Neural cell (in vitro differentiated cells): ENCODE results near the gene LHFPL4.

ENCODE experiments used
- EP300 ChIP-seq: fragments of 450-650 bp; conservative IDR thresholded peaks from 2 replicates; pipeline ENCODE4 v1.6.1; 2014; ENCODE audit warnings: antibody characterized with exemption, mild to moderate bottlenecking, moderate library complexity; ENCODE audit not compliant: poor library complexity, severe bottlenecking
- EZH2 ChIP-seq: fragments of 200-600, 300-800 bp; shearing (Covaris generic), sonication (generic); IDR thresholded peaks from 2 replicates; pipeline ENCODE4 v1.6.1; 2014; ENCODE audit warnings: antibody characterized with exemption, low read length, borderline replicate concordance, mild to moderate bottlenecking; ENCODE audit not compliant: insufficient read depth, poor library complexity, severe bottlenecking
- MXI1 ChIP-seq: fragments of 450-650 bp; conservative IDR thresholded peaks from 2 replicates; pipeline ENCODE4 v1.6.1; 2014; ENCODE audit warnings: antibody characterized with exemption, mild to moderate bottlenecking; ENCODE audit not compliant: poor library complexity, severe bottlenecking
- POLR2AphosphoS5 ChIP-seq: IDR thresholded peaks from 2 replicates; pipeline ENCODE4 v1.6.1; 2012
- RAD21 ChIP-seq: fragments of 450-650 bp; conservative IDR thresholded peaks from 2 replicates; pipeline ENCODE4 v1.6.1; 2014; ENCODE audit warnings: antibody characterized with exemption, mild to moderate bottlenecking, moderate library complexity
- SMC3 ChIP-seq: fragments of 450-650 bp; conservative IDR thresholded peaks from 2 replicates; pipeline ENCODE4 v1.6.1; 2014; ENCODE audit warnings: antibody characterized with exemption, mild to moderate bottlenecking, moderate library complexity; ENCODE audit not compliant: poor library complexity
- TAF1 ChIP-seq: IDR thresholded peaks from 2 replicates; pipeline ENCODE4 v1.6.1; 2012; ENCODE audit warnings: low read depth
- TF ChIP-seq, protein P1 (sequence below): fragments of 450-650 bp; IDR thresholded peaks from 2 replicates; pipeline ENCODE4 v1.5.1; 2014; ENCODE audit warnings: antibody characterized with exemption, mild to moderate bottlenecking, moderate library complexity; ENCODE audit not compliant: poor library complexity, severe bottlenecking
- TF ChIP-seq, protein P2 (sequence below): IDR thresholded peaks from 2 replicates; pipeline ENCODE4 v1.6.1; 2012; ENCODE audit warnings: borderline replicate concordance

DNA sequence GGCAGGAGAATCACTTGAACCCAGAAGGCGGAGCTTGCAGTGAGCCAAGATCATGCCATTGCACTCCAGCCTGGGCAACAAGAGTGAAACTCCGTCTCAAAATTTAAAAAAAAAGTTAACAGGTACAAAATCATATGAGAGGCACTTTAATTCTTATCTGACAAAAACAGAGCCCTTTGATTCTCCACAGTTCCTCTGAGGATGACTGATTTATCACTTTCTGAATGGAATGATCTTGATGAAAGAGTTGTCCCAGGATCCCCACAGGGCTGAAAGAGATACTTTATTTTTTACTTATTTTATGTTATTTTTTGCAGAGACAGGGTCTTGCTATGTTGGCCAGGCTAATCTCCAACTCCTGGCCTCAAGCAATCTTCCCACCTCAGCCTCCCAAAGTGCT lies 4.0 kb downstream of the LHFPL4 start:
- TF ChIP-seq, protein P1, sequence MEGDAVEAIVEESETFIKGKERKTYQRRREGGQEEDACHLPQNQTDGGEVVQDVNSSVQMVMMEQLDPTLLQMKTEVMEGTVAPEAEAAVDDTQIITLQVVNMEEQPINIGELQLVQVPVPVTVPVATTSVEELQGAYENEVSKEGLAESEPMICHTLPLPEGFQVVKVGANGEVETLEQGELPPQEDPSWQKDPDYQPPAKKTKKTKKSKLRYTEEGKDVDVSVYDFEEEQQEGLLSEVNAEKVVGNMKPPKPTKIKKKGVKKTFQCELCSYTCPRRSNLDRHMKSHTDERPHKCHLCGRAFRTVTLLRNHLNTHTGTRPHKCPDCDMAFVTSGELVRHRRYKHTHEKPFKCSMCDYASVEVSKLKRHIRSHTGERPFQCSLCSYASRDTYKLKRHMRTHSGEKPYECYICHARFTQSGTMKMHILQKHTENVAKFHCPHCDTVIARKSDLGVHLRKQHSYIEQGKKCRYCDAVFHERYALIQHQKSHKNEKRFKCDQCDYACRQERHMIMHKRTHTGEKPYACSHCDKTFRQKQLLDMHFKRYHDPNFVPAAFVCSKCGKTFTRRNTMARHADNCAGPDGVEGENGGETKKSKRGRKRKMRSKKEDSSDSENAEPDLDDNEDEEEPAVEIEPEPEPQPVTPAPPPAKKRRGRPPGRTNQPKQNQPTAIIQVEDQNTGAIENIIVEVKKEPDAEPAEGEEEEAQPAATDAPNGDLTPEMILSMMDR = no peak
- TF ChIP-seq TAF1 = no peak
- TF ChIP-seq, protein P2, sequence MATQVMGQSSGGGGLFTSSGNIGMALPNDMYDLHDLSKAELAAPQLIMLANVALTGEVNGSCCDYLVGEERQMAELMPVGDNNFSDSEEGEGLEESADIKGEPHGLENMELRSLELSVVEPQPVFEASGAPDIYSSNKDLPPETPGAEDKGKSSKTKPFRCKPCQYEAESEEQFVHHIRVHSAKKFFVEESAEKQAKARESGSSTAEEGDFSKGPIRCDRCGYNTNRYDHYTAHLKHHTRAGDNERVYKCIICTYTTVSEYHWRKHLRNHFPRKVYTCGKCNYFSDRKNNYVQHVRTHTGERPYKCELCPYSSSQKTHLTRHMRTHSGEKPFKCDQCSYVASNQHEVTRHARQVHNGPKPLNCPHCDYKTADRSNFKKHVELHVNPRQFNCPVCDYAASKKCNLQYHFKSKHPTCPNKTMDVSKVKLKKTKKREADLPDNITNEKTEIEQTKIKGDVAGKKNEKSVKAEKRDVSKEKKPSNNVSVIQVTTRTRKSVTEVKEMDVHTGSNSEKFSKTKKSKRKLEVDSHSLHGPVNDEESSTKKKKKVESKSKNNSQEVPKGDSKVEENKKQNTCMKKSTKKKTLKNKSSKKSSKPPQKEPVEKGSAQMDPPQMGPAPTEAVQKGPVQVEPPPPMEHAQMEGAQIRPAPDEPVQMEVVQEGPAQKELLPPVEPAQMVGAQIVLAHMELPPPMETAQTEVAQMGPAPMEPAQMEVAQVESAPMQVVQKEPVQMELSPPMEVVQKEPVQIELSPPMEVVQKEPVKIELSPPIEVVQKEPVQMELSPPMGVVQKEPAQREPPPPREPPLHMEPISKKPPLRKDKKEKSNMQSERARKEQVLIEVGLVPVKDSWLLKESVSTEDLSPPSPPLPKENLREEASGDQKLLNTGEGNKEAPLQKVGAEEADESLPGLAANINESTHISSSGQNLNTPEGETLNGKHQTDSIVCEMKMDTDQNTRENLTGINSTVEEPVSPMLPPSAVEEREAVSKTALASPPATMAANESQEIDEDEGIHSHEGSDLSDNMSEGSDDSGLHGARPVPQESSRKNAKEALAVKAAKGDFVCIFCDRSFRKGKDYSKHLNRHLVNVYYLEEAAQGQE = no peak
- no peak for TF ChIP-seq MXI1
- TF ChIP-seq RAD21 = no peak
- no peak for TF ChIP-seq EZH2
- TF ChIP-seq POLR2AphosphoS5 = no peak
- TF ChIP-seq EP300 = no peak
- TF ChIP-seq SMC3 = no peak
